Femur (tissue), 1 donor: ENCODE measurements around the gene RNF39.
"Not testable (repeated sequence)": the region's sequence is repeated elsewhere in the genome, so short reads cannot be mapped to it uniquely, and the experiment has no call there.

Experiments used
- DNase-seq: peaks from one replicate; pipeline ENCODE4 v3.0.0-alpha.2; 2017

Gene RNF39

GRCh38 chr6:30075094-30075789 is at the start of gene RNF39:
Gene RNF39, minus strand, starts transcription at chr6:30075769. Its CDS starts 184 bp downstream, at chr6:30075585.
- DNase-seq = peak; percentile 22

GRCh38 chr6:30122515-30122914 is 46.9 kb upstream of the RNF39 start:
- DNase-seq = no peak

- DNase-seq = no peak
Measured at GRCh38 chr6:30121446-30122366, 46.1 kb upstream of the RNF39 start.

- DNase-seq = not testable (repeated sequence)
Measured at GRCh38 chr6:30118691-30119090, 43.1 kb upstream of the RNF39 start.

- no peak for DNase-seq
Measured at GRCh38 chr6:30116724-30117123, 41.2 kb upstream of the RNF39 start.

- DNase-seq = no peak
Measured at GRCh38 chr6:30113841-30114240, 38.3 kb upstream of the RNF39 start.

GRCh38 chr6:30113003-30113759 is 37.6 kb upstream of the RNF39 start, which contains the start of gene TRIM31:
Gene TRIM31, minus strand, starts transcription at chr6:30113090. Its CDS starts 285 bp downstream, at chr6:30112805.
- no peak for DNase-seq

- no peak for DNase-seq
Measured at GRCh38 chr6:30112402-30112994, 36.9 kb upstream of the RNF39 start.

GRCh38 chr6:30111266-30111856 is 35.8 kb upstream of the RNF39 start:
- DNase-seq = no peak

GRCh38 chr6:30104661-30105060 is 29.1 kb upstream of the RNF39 start:
- DNase-seq = no peak

- DNase-seq = no peak
Measured at GRCh38 chr6:30103872-30104179, 28.3 kb upstream of the RNF39 start.

- DNase-seq = peak; percentile 85
Measured at GRCh38 chr6:30102970-30103871, 27.7 kb upstream of the RNF39 start.

- DNase-seq = no peak
Measured at GRCh38 chr6:30102414-30102969, 26.9 kb upstream of the RNF39 start.

GRCh38 chr6:30101444-30102413 is 26.2 kb upstream of the RNF39 start:
- peak; percentile 90 for DNase-seq

GRCh38 chr6:30100585-30101443 is 25.2 kb upstream of the RNF39 start:
- no peak for DNase-seq

- DNase-seq = no peak
Measured at GRCh38 chr6:30100154-30100553, 24.6 kb upstream of the RNF39 start.

- no peak for DNase-seq
Measured at GRCh38 chr6:30097902-30098768, 22.6 kb upstream of the RNF39 start.

- DNase-seq = no peak
Measured at GRCh38 chr6:30096829-30097228, 21.3 kb upstream of the RNF39 start.
